Neural cell (in vitro differentiated cells): ENCODE data around the gene NUSAP1. TPM values are rescaled to one million over a fixed set of nuclear protein-coding genes. Genes with fewer than 3 reads are reported as not detected.

ENCODE experiments used
- H2AFZ ChIP-seq: fragments of 200-600, 300-800 bp; sonication (generic), shearing (Covaris generic); 2 replicates; pipeline ENCODE4 v1.6.0; 2014; ENCODE audit warnings: low read depth, mild to moderate bottlenecking, antibody characterized with exemption, low read length, moderate library complexity
- H3F3A ChIP-seq: fragments of 200-600 bp; shearing (Covaris generic); 2 replicates; pipeline ENCODE4 v1.6.1; 2016; ENCODE audit warnings: mild to moderate bottlenecking, moderate library complexity, mixed read lengths, antibody characterized with exemption, low read length; ENCODE audit not compliant: insufficient read depth, poor library complexity, severe bottlenecking
- H3K27ac ChIP-seq: fragments of 200-600, 300-800 bp; sonication (generic), shearing (Covaris generic); 2 replicates; pipeline ENCODE4 v1.5.1; 2014; ENCODE audit warnings: mild to moderate bottlenecking, low read length, moderate library complexity
- H3K27me3 ChIP-seq: fragments of 300-800, 200-600 bp; sonication (generic), shearing (Covaris generic); 2 replicates; pipeline ENCODE4 v1.6.0; 2014; ENCODE audit warnings: mild to moderate bottlenecking, low read depth, low read length, moderate library complexity; ENCODE audit not compliant: insufficient read depth
- H3K36me3 ChIP-seq: fragments of 300-800, 200-600 bp; sonication (generic), shearing (Covaris generic); 2 replicates; pipeline ENCODE4 v1.5.1; 2014; ENCODE audit warnings: mild to moderate bottlenecking, antibody characterized with exemption, low read length, moderate library complexity; ENCODE audit not compliant: insufficient read depth
- H3K4me2 ChIP-seq: fragments of 300-800, 200-600 bp; sonication (generic), shearing (Covaris generic); 2 replicates; pipeline ENCODE4 v1.6.0; 2014; ENCODE audit warnings: mild to moderate bottlenecking, low read length
- H3K4me3 ChIP-seq: fragments of 300-800, 200-600 bp; sonication (generic), shearing (Covaris generic); 2 replicates; pipeline ENCODE4 v1.5.1; 2014; ENCODE audit warnings: mild to moderate bottlenecking, low read length, moderate library complexity
- H3K79me2 ChIP-seq: fragments of 200-600 bp; shearing (Covaris generic); replicated peaks from 2 replicates; pipeline ENCODE4 v1.6.0; 2014; ENCODE audit warnings: mild to moderate bottlenecking, low read length, moderate library complexity; ENCODE audit not compliant: insufficient read depth
- H3K9ac ChIP-seq: fragments of 300-800, 200-600 bp; sonication (generic), shearing (Covaris generic); 2 replicates; pipeline ENCODE4 v1.6.1; 2016; ENCODE audit warnings: mild to moderate bottlenecking, low read length, mixed read lengths
- H3K9me2 ChIP-seq: fragments of 200-600 bp; shearing (Covaris generic); 2 replicates; pipeline ENCODE4 v1.6.1; 2016; ENCODE audit warnings: mild to moderate bottlenecking, low read length, mixed read lengths; ENCODE audit not compliant: insufficient read depth
- H3K9me3 ChIP-seq: fragments of 200-600, 300-800 bp; sonication (generic), shearing (Covaris generic); 2 replicates; pipeline ENCODE4 v1.6.1; 2016; ENCODE audit warnings: mild to moderate bottlenecking, mixed run types, low read length, moderate library complexity, mixed read lengths
- H4K20me1 ChIP-seq: fragments of 200-600 bp; shearing (Covaris generic); 2 replicates; pipeline ENCODE4 v1.6.1; 2016; ENCODE audit warnings: mild to moderate bottlenecking, mixed run types; ENCODE audit not compliant: insufficient read depth
- EP300 ChIP-seq: fragments of 450-650 bp; conservative IDR thresholded peaks from 2 replicates; pipeline ENCODE4 v1.6.1; 2014; ENCODE audit warnings: antibody characterized with exemption, mild to moderate bottlenecking, moderate library complexity; ENCODE audit not compliant: poor library complexity, severe bottlenecking
- EZH2 ChIP-seq: fragments of 200-600, 300-800 bp; shearing (Covaris generic), sonication (generic); IDR thresholded peaks from 2 replicates; pipeline ENCODE4 v1.6.1; 2014; ENCODE audit warnings: antibody characterized with exemption, low read length, borderline replicate concordance, mild to moderate bottlenecking; ENCODE audit not compliant: insufficient read depth, poor library complexity, severe bottlenecking
- MXI1 ChIP-seq: fragments of 450-650 bp; conservative IDR thresholded peaks from 2 replicates; pipeline ENCODE4 v1.6.1; 2014; ENCODE audit warnings: antibody characterized with exemption, mild to moderate bottlenecking; ENCODE audit not compliant: poor library complexity, severe bottlenecking
- POLR2AphosphoS5 ChIP-seq: IDR thresholded peaks from 2 replicates; pipeline ENCODE4 v1.6.1; 2012
- RAD21 ChIP-seq: fragments of 450-650 bp; conservative IDR thresholded peaks from 2 replicates; pipeline ENCODE4 v1.6.1; 2014; ENCODE audit warnings: antibody characterized with exemption, mild to moderate bottlenecking, moderate library complexity
- SMC3 ChIP-seq: fragments of 450-650 bp; conservative IDR thresholded peaks from 2 replicates; pipeline ENCODE4 v1.6.1; 2014; ENCODE audit warnings: antibody characterized with exemption, mild to moderate bottlenecking, moderate library complexity; ENCODE audit not compliant: poor library complexity
- TAF1 ChIP-seq: IDR thresholded peaks from 2 replicates; pipeline ENCODE4 v1.6.1; 2012; ENCODE audit warnings: low read depth
- polyA plus RNA-seq: library from polyadenylated mRNA; depleted of rRNA; stranded (reverse); fragments of >200 nt; gene quantifications from 2 replicates; pipeline ENCODE4 v1.2.3, GENCODE V29; 2014
- TF ChIP-seq, protein P1 (sequence below): fragments of 450-650 bp; IDR thresholded peaks from 2 replicates; pipeline ENCODE4 v1.5.1; 2014; ENCODE audit warnings: antibody characterized with exemption, mild to moderate bottlenecking, moderate library complexity; ENCODE audit not compliant: poor library complexity, severe bottlenecking
- TF ChIP-seq, protein P2 (sequence below): IDR thresholded peaks from 2 replicates; pipeline ENCODE4 v1.6.1; 2012; ENCODE audit warnings: borderline replicate concordance

NUSAP1 gene
- polyA plus RNA-seq, 1 donor from 2014 or later: 13.6 TPM

DNA sequence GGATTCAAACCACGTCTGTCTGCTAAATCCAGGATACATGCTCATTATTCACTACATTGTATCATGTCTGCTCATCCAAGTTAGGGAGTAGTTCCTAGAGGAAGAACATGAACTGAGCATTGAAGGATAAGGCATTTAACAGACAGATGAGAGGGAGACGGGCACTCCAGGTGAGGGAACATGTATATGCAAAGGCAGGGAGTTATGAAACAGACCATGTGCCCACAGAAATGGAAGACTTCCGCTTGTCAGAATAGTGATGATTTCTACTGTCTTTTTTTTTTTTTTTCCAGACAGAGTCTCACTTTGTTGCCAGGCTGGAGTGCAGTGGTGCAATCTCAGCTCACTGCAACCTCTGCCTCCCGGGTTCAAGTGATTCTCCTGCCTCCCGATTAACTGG is 74.7 kb downstream of the NUSAP1 start:
- Histone ChIP-seq H3K79me2 (no peaks in the 10 kb centered on the region), H4K20me1 (no peaks in the 10 kb centered on the region), H3K9me2 (no peaks in the 10 kb centered on the region), H3K4me3 (no peak overlapping the region), H3K36me3 (no peaks in the 10 kb centered on the region), H2AFZ (no peak overlapping the region), H3F3A (no peaks in the 10 kb centered on the region), H3K27me3 (no peaks in the 10 kb centered on the region), H3K27ac (no peak overlapping the region), H3K4me2 (no peak overlapping the region), H3K9me3 (no peaks in the 10 kb centered on the region), H3K9ac (no peak overlapping the region)
- TF ChIP-seq TAF1 (no peak), MXI1 (no peak)

DNA sequence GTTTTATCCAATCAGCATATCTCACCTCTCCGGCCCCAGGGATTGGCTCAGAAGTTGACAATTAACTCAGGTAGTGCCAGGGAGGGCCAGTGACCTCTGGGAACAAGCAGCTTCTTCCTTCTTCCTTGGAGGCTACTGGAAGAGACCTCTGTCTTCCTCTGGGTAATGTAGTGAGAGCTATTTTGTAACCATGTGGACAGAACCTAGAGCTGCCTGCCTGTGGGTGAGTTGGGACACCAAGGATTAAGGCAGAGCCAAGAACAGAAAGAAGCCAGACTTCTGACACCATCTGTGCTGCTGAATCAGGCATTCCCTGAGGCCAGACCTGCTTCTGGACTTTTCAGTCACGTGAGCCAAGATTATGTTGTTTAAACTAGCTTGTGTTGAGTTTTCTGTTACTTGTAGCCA is 75.6 kb downstream of the NUSAP1 start:
- H3K79me2 ChIP-seq: no peaks in the 10 kb centered on the region
- no peak overlapping the region for H3K9ac ChIP-seq
- no peaks in the 10 kb centered on the region for H3K36me3 ChIP-seq
- no peak overlapping the region for H3K4me2 ChIP-seq
- no peaks in the 10 kb centered on the region for H3K9me2 ChIP-seq
- H2AFZ ChIP-seq: no peak overlapping the region
- no peaks in the 10 kb centered on the region for H4K20me1 ChIP-seq
- H3K9me3 ChIP-seq: no peaks in the 10 kb centered on the region
- no peak overlapping the region for H3K4me3 ChIP-seq
- no peak overlapping the region for H3K27ac ChIP-seq
- no peak for TF ChIP-seq EZH2
- TF ChIP-seq, protein P1, sequence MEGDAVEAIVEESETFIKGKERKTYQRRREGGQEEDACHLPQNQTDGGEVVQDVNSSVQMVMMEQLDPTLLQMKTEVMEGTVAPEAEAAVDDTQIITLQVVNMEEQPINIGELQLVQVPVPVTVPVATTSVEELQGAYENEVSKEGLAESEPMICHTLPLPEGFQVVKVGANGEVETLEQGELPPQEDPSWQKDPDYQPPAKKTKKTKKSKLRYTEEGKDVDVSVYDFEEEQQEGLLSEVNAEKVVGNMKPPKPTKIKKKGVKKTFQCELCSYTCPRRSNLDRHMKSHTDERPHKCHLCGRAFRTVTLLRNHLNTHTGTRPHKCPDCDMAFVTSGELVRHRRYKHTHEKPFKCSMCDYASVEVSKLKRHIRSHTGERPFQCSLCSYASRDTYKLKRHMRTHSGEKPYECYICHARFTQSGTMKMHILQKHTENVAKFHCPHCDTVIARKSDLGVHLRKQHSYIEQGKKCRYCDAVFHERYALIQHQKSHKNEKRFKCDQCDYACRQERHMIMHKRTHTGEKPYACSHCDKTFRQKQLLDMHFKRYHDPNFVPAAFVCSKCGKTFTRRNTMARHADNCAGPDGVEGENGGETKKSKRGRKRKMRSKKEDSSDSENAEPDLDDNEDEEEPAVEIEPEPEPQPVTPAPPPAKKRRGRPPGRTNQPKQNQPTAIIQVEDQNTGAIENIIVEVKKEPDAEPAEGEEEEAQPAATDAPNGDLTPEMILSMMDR: no peak
- TF ChIP-seq, protein P2, sequence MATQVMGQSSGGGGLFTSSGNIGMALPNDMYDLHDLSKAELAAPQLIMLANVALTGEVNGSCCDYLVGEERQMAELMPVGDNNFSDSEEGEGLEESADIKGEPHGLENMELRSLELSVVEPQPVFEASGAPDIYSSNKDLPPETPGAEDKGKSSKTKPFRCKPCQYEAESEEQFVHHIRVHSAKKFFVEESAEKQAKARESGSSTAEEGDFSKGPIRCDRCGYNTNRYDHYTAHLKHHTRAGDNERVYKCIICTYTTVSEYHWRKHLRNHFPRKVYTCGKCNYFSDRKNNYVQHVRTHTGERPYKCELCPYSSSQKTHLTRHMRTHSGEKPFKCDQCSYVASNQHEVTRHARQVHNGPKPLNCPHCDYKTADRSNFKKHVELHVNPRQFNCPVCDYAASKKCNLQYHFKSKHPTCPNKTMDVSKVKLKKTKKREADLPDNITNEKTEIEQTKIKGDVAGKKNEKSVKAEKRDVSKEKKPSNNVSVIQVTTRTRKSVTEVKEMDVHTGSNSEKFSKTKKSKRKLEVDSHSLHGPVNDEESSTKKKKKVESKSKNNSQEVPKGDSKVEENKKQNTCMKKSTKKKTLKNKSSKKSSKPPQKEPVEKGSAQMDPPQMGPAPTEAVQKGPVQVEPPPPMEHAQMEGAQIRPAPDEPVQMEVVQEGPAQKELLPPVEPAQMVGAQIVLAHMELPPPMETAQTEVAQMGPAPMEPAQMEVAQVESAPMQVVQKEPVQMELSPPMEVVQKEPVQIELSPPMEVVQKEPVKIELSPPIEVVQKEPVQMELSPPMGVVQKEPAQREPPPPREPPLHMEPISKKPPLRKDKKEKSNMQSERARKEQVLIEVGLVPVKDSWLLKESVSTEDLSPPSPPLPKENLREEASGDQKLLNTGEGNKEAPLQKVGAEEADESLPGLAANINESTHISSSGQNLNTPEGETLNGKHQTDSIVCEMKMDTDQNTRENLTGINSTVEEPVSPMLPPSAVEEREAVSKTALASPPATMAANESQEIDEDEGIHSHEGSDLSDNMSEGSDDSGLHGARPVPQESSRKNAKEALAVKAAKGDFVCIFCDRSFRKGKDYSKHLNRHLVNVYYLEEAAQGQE: no peak
- TF ChIP-seq SMC3: no peak
- no peak for TF ChIP-seq EP300
- TF ChIP-seq TAF1: no peak
- no peak for TF ChIP-seq POLR2AphosphoS5
- TF ChIP-seq MXI1: no peak
- TF ChIP-seq RAD21: no peak
- no peaks in the 10 kb centered on the region for H3K27me3 ChIP-seq
- no peaks in the 10 kb centered on the region for H3F3A ChIP-seq

DNA sequence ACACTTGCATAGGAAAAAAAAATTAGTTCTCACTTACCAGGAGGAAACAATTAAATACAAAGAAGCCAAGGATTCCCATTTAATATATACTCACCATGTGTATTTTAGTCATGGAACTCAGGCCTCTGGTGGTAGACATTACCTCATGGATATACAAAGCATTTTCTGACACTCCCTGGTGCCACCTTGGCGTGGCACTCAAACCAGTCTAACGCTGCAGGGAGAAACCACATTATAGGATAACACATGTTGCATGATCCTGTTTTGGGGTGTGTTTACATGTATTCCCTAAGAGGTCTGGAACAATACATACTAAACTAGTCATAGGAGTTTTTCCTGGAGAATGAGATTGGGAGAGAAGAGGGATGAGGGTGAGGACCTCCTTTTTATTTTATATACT is 78.3 kb downstream of the NUSAP1 start:
- H3K27me3 ChIP-seq: no peaks in the 10 kb centered on the region
- no peak overlapping the region for H2AFZ ChIP-seq
- no peaks in the 10 kb centered on the region for H4K20me1 ChIP-seq
- no peaks in the 10 kb centered on the region for H3K79me2 ChIP-seq
- H3K4me3 ChIP-seq: no peak overlapping the region
- H3K9me2 ChIP-seq: no peaks in the 10 kb centered on the region
- no peak overlapping the region for H3K9ac ChIP-seq
- H3K9me3 ChIP-seq: no peaks in the 10 kb centered on the region
- no peak for TF ChIP-seq EP300
- TF ChIP-seq POLR2AphosphoS5: no peak
- TF ChIP-seq, protein P2: no peak
- TF ChIP-seq, protein P1: no peak
- no peak for TF ChIP-seq MXI1
- no peak for TF ChIP-seq EZH2
- TF ChIP-seq RAD21: no peak
- H3F3A ChIP-seq: no peaks in the 10 kb centered on the region
- H3K27ac ChIP-seq: no peak overlapping the region
- H3K4me2 ChIP-seq: no peak overlapping the region
- no peaks in the 10 kb centered on the region for H3K36me3 ChIP-seq
